Neural cell (in vitro differentiated cells): ENCODE measurements around the gene DNER. TPM values are rescaled to one million over a fixed set of nuclear protein-coding genes. Genes with fewer than 3 reads are reported as not detected.

Source experiments
- H2AFZ ChIP-seq: fragments of 200-600, 300-800 bp; sonication (generic), shearing (Covaris generic); 2 replicates; pipeline ENCODE4 v1.6.0; 2014; ENCODE audit warnings: low read depth, mild to moderate bottlenecking, antibody characterized with exemption, low read length, moderate library complexity
- H3F3A ChIP-seq: fragments of 200-600 bp; shearing (Covaris generic); 2 replicates; pipeline ENCODE4 v1.6.1; 2016; ENCODE audit warnings: mild to moderate bottlenecking, moderate library complexity, mixed read lengths, antibody characterized with exemption, low read length; ENCODE audit not compliant: insufficient read depth, poor library complexity, severe bottlenecking
- H3K27ac ChIP-seq: fragments of 200-600, 300-800 bp; sonication (generic), shearing (Covaris generic); 2 replicates; pipeline ENCODE4 v1.5.1; 2014; ENCODE audit warnings: mild to moderate bottlenecking, low read length, moderate library complexity
- H3K27me3 ChIP-seq: fragments of 300-800, 200-600 bp; sonication (generic), shearing (Covaris generic); 2 replicates; pipeline ENCODE4 v1.6.0; 2014; ENCODE audit warnings: mild to moderate bottlenecking, low read depth, low read length, moderate library complexity; ENCODE audit not compliant: insufficient read depth
- H3K36me3 ChIP-seq: fragments of 300-800, 200-600 bp; sonication (generic), shearing (Covaris generic); 2 replicates; pipeline ENCODE4 v1.5.1; 2014; ENCODE audit warnings: mild to moderate bottlenecking, antibody characterized with exemption, low read length, moderate library complexity; ENCODE audit not compliant: insufficient read depth
- H3K4me2 ChIP-seq: fragments of 300-800, 200-600 bp; sonication (generic), shearing (Covaris generic); 2 replicates; pipeline ENCODE4 v1.6.0; 2014; ENCODE audit warnings: mild to moderate bottlenecking, low read length
- H3K4me3 ChIP-seq: fragments of 300-800, 200-600 bp; sonication (generic), shearing (Covaris generic); 2 replicates; pipeline ENCODE4 v1.5.1; 2014; ENCODE audit warnings: mild to moderate bottlenecking, low read length, moderate library complexity
- H3K79me2 ChIP-seq: fragments of 200-600 bp; shearing (Covaris generic); replicated peaks from 2 replicates; pipeline ENCODE4 v1.6.0; 2014; ENCODE audit warnings: mild to moderate bottlenecking, low read length, moderate library complexity; ENCODE audit not compliant: insufficient read depth
- H3K9ac ChIP-seq: fragments of 300-800, 200-600 bp; sonication (generic), shearing (Covaris generic); 2 replicates; pipeline ENCODE4 v1.6.1; 2016; ENCODE audit warnings: mild to moderate bottlenecking, low read length, mixed read lengths
- H3K9me2 ChIP-seq: fragments of 200-600 bp; shearing (Covaris generic); 2 replicates; pipeline ENCODE4 v1.6.1; 2016; ENCODE audit warnings: mild to moderate bottlenecking, low read length, mixed read lengths; ENCODE audit not compliant: insufficient read depth
- H3K9me3 ChIP-seq: fragments of 200-600, 300-800 bp; sonication (generic), shearing (Covaris generic); 2 replicates; pipeline ENCODE4 v1.6.1; 2016; ENCODE audit warnings: mild to moderate bottlenecking, mixed run types, low read length, moderate library complexity, mixed read lengths
- H4K20me1 ChIP-seq: fragments of 200-600 bp; shearing (Covaris generic); 2 replicates; pipeline ENCODE4 v1.6.1; 2016; ENCODE audit warnings: mild to moderate bottlenecking, mixed run types; ENCODE audit not compliant: insufficient read depth
- CTCF ChIP-seq: fragments of 450-650 bp; IDR thresholded peaks from 2 replicates; pipeline ENCODE4 v1.5.1; 2014; ENCODE audit warnings: antibody characterized with exemption, mild to moderate bottlenecking, moderate library complexity; ENCODE audit not compliant: poor library complexity, severe bottlenecking
- EP300 ChIP-seq: fragments of 450-650 bp; conservative IDR thresholded peaks from 2 replicates; pipeline ENCODE4 v1.6.1; 2014; ENCODE audit warnings: antibody characterized with exemption, mild to moderate bottlenecking, moderate library complexity; ENCODE audit not compliant: poor library complexity, severe bottlenecking
- EZH2 ChIP-seq: fragments of 200-600, 300-800 bp; shearing (Covaris generic), sonication (generic); IDR thresholded peaks from 2 replicates; pipeline ENCODE4 v1.6.1; 2014; ENCODE audit warnings: antibody characterized with exemption, low read length, borderline replicate concordance, mild to moderate bottlenecking; ENCODE audit not compliant: insufficient read depth, poor library complexity, severe bottlenecking
- MXI1 ChIP-seq: fragments of 450-650 bp; conservative IDR thresholded peaks from 2 replicates; pipeline ENCODE4 v1.6.1; 2014; ENCODE audit warnings: antibody characterized with exemption, mild to moderate bottlenecking; ENCODE audit not compliant: poor library complexity, severe bottlenecking
- POLR2AphosphoS5 ChIP-seq: IDR thresholded peaks from 2 replicates; pipeline ENCODE4 v1.6.1; 2012
- RAD21 ChIP-seq: fragments of 450-650 bp; conservative IDR thresholded peaks from 2 replicates; pipeline ENCODE4 v1.6.1; 2014; ENCODE audit warnings: antibody characterized with exemption, mild to moderate bottlenecking, moderate library complexity
- REST ChIP-seq: IDR thresholded peaks from 2 replicates; pipeline ENCODE4 v1.6.1; 2012; ENCODE audit warnings: borderline replicate concordance
- SMC3 ChIP-seq: fragments of 450-650 bp; conservative IDR thresholded peaks from 2 replicates; pipeline ENCODE4 v1.6.1; 2014; ENCODE audit warnings: antibody characterized with exemption, mild to moderate bottlenecking, moderate library complexity; ENCODE audit not compliant: poor library complexity
- TAF1 ChIP-seq: IDR thresholded peaks from 2 replicates; pipeline ENCODE4 v1.6.1; 2012; ENCODE audit warnings: low read depth
- polyA plus RNA-seq: library from polyadenylated mRNA; depleted of rRNA; stranded (reverse); fragments of >200 nt; gene quantifications from 2 replicates; pipeline ENCODE4 v1.2.3, GENCODE V29; 2014

Gene DNER
- polyA plus RNA-seq, 1 donor from 2014 or later = 310 TPM

- Histone ChIP-seq H3K36me3 (no peaks in the 10 kb centered on the region), H3K4me2 (peak overlapping the region; percentile 53), H4K20me1 (no peaks in the 10 kb centered on the region), H3K9ac (no peak overlapping the region), H3K9me2 (no peaks in the 10 kb centered on the region), H3K9me3 (no peaks in the 10 kb centered on the region), H2AFZ (no peak overlapping the region), H3F3A (no peaks in the 10 kb centered on the region), H3K4me3 (peak overlapping the region; percentile 81), H3K79me2 (peaks cover 25% of the 10 kb centered on the region), H3K27ac (no peak overlapping the region), H3K27me3 (peaks cover 5% of the 10 kb centered on the region)
- no peak for TF ChIP-seq MXI1
- TF ChIP-seq SMC3 = peak; percentile 90
- TF ChIP-seq TAF1 = no peak
- no peak for TF ChIP-seq REST
- peak; percentile 89 for TF ChIP-seq RAD21
- peak; percentile 86 for TF ChIP-seq CTCF
- no peak for TF ChIP-seq EP300
- no peak for TF ChIP-seq EZH2
- no peak for TF ChIP-seq POLR2AphosphoS5
Observed at GRCh38 chr2:229715895-229716507, 1.6 kb upstream of the DNER start.

- Histone ChIP-seq H3K4me3 (peak overlapping the region; percentile 81), H3K9me3 (no peaks in the 10 kb centered on the region), H3K4me2 (peak overlapping the region; percentile 38), H3F3A (no peaks in the 10 kb centered on the region), H3K27ac (no peak overlapping the region), H3K27me3 (peaks cover 5% of the 10 kb centered on the region), H3K36me3 (no peaks in the 10 kb centered on the region), H4K20me1 (no peaks in the 10 kb centered on the region), H3K9me2 (no peaks in the 10 kb centered on the region), H2AFZ (peak overlapping the region; percentile 34), H3K79me2 (peaks cover 35% of the 10 kb centered on the region), H3K9ac (peak overlapping the region; percentile 60)
- no peak for TF ChIP-seq CTCF
- TF ChIP-seq EP300 = no peak
Observed at GRCh38 chr2:229714736-229715541, 584 bp upstream of the DNER start.
